Osteocyte (in vitro differentiated cells): ENCODE results near the gene SKA3. TPM values are rescaled to one million over a fixed set of nuclear protein-coding genes. Genes with fewer than 3 reads are reported as not detected.

ENCODE experiments used
- DNase-seq: peaks from one replicate; pipeline ENCODE4 v3.0.0; 2021; ENCODE audit warnings: mixed read lengths; ENCODE audit not compliant: unreplicated experiment; ENCODE audit errors: extremely low spot score
- H3K27ac Mint-ChIP-seq: one replicate; pipeline ENCODE4 v1.8.0; 2021; ENCODE audit warnings: mild to moderate bottlenecking, mixed read lengths; ENCODE audit not compliant: unreplicated experiment
- H3K27me3 Mint-ChIP-seq: one replicate; pipeline ENCODE4 v1.8.0; 2021; ENCODE audit warnings: mixed read lengths; ENCODE audit not compliant: unreplicated experiment
- H3K36me3 Mint-ChIP-seq: one replicate; pipeline ENCODE4 v1.8.0; 2021; ENCODE audit warnings: mixed read lengths; ENCODE audit not compliant: unreplicated experiment
- H3K4me1 Mint-ChIP-seq: one replicate; pipeline ENCODE4 v1.8.0; 2021; ENCODE audit warnings: mixed read lengths; ENCODE audit not compliant: unreplicated experiment
- H3K4me3 Mint-ChIP-seq: one replicate; pipeline ENCODE4 v1.8.0; 2021; ENCODE audit warnings: mild to moderate bottlenecking, moderate library complexity, mixed read lengths; ENCODE audit not compliant: unreplicated experiment
- H3K9me3 Mint-ChIP-seq: one replicate; pipeline ENCODE4 v1.8.0; 2021; ENCODE audit warnings: mixed read lengths; ENCODE audit not compliant: unreplicated experiment
- CTCF ChIP-seq: fragments of 200-600 bp; sonication (generic); IDR thresholded peaks from 2 replicates; pipeline ENCODE4 v1.5.0; 2021; ENCODE audit warnings: antibody characterized with exemption, mild to moderate bottlenecking, moderate library complexity
- total RNA-seq: library from RNA; stranded (reverse); gene quantifications from 2 replicates; pipeline ENCODE4 v1.2.1, GENCODE V29; 2021

SKA3 gene
- total RNA-seq, 1 donor from 2014 or later: 4.0 TPM

DNA sequence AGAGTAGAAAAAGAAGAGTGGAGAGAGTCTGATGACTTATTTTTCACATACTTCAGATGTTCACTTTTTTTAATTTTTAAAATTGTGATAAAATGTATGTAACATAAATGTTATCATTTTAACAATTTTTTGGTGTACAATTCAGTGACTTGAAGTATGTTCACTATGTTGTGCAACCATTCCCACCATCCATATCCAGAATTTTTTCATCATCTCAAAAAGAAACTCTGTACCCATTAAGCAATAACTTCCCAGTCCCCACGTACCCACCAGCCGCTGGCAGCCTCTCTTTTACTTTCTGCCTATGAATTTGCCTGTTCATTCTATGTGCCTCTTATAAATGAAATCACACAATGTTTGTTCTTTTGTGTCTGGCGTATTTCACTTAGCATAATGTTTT lies 43.3 kb downstream of the SKA3 start:
- no peaks in the 10 kb centered on the region for H3K4me1 Mint-ChIP-seq
- H3K4me3 Mint-ChIP-seq: no peak overlapping the region
- no peaks in the 10 kb centered on the region for H3K27me3 Mint-ChIP-seq
- no peak for TF ChIP-seq CTCF
- no peaks in the 10 kb centered on the region for H3K36me3 Mint-ChIP-seq
- no peak overlapping the region for H3K27ac Mint-ChIP-seq
- no peak for DNase-seq
- no peaks in the 10 kb centered on the region for H3K9me3 Mint-ChIP-seq

GRCh38 chr13:21130116-21130515 lies 46.2 kb downstream of the SKA3 start:
- Mint-ChIP-seq H3K27ac (no peak overlapping the region), H3K9me3 (no peaks in the 10 kb centered on the region), H3K4me1 (peaks cover under 1% of the 10 kb centered on the region), H3K27me3 (no peaks in the 10 kb centered on the region), H3K36me3 (no peaks in the 10 kb centered on the region), H3K4me3 (no peak overlapping the region)
- DNase-seq: no peak
- TF ChIP-seq CTCF: no peak

DNA sequence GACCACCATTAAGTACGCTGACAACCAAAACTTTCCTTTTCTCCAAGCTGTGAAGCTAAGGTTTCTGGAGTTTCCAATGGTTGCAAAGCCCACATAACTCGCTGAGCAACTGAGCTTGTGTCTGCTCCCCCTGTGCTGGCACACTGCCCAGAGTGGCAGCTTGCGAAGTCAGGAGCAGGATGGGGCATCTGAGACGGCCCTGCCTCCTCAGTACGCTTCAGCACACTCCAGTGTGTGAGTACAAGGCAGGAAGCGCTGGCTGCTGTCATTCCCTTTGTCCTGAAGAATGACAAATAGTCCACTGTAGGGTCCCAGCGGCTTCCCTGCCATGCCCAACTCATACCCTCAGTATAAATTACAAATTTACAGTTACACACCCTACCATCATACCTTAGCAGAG lies 51.5 kb downstream of the SKA3 start:
- Mint-ChIP-seq H3K9me3 (no peaks in the 10 kb centered on the region), H3K27me3 (no peaks in the 10 kb centered on the region), H3K4me1 (peaks cover 6% of the 10 kb centered on the region), H3K27ac (no peak overlapping the region), H3K36me3 (no peaks in the 10 kb centered on the region), H3K4me3 (no peak overlapping the region)
- peak; percentile 88 for DNase-seq
- TF ChIP-seq CTCF: no peak

- peaks cover 6% of the 10 kb centered on the region for H3K4me1 Mint-ChIP-seq
- H3K4me3 Mint-ChIP-seq: no peak overlapping the region
- H3K36me3 Mint-ChIP-seq: no peaks in the 10 kb centered on the region
- no peaks in the 10 kb centered on the region for H3K9me3 Mint-ChIP-seq
- H3K27me3 Mint-ChIP-seq: no peaks in the 10 kb centered on the region
- TF ChIP-seq CTCF: no peak
- H3K27ac Mint-ChIP-seq: no peak overlapping the region
- no peak for DNase-seq
These were observed 52.4 kb downstream of the SKA3 start for GRCh38 chr13:21123956-21124355.

DNA sequence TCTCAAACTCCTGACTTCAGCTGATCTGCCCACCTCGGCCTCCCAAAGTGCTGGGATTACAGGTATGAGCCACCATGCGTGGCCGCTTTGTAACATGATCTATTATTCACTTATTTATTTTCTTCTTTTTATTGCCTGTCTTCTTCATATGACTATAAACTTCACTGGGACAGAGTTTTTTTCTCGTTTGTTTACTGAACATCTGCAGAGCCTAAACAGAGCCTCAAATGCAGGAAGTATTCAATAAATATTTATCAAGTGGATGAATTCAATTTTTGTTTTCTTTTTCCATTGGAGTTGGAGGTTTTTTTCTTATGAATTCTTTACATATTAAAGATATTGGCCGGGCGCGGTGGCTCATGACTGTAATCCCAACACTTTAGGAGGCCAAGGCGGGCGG lies 54.7 kb downstream of the SKA3 start:
- TF ChIP-seq CTCF: no peak
- Mint-ChIP-seq H3K9me3 (no peaks in the 10 kb centered on the region), H3K4me3 (no peak overlapping the region), H3K36me3 (no peaks in the 10 kb centered on the region), H3K27me3 (no peaks in the 10 kb centered on the region), H3K27ac (no peak overlapping the region), H3K4me1 (peaks cover 6% of the 10 kb centered on the region)
- DNase-seq: no peak
